LNCAP (cell line): Measurements from ENCODE around the gene ZBTB24.

Experiments used
- CTCF ChIP-seq: fragments of 450-650 bp; IDR thresholded peaks from 2 replicates; pipeline ENCODE4 v1.5.1; 2017; ENCODE audit warnings: mild to moderate bottlenecking

Gene ZBTB24

GRCh38 chr6:109484122-109484521, 1.1 kb upstream of the ZBTB24 start:
- no peak for TF ChIP-seq CTCF

- no peak for TF ChIP-seq CTCF
These were observed 677 bp upstream of the ZBTB24 start for GRCh38 chr6:109483735-109484057.

- no peak for TF ChIP-seq CTCF
These were observed 2.0 kb downstream of the ZBTB24 start for GRCh38 chr6:109480993-109481480.

- no peak for TF ChIP-seq CTCF
These were observed 4.0 kb downstream of the ZBTB24 start for GRCh38 chr6:109478841-109479624.

GRCh38 chr6:109478222-109478805, 4.7 kb downstream of the ZBTB24 start:
- no peak for TF ChIP-seq CTCF

GRCh38 chr6:109477725-109478124, 5.3 kb downstream of the ZBTB24 start:
- TF ChIP-seq CTCF = no peak

GRCh38 chr6:109477184-109477583, 5.8 kb downstream of the ZBTB24 start:
- TF ChIP-seq CTCF = no peak
